ENCODE data around the gene MDM1.

DNA sequence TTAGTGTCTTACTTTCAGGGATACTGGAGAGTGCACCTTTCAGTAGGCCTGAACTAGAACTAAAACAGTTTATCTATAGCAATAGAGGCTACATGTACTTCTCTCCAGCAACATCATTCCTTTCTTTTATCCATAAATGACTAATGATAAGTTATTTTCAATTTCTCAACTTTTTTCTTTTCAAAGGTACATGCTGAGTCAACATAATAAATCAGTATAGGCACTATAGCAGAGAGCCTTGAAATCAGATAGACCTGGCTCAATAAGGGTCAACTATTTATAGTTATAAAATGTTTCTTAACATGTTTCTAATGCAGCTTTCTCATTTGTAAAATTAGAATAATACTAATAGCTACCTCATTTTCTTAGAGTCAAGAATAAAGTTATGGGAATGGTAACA lies 84.4 kb downstream of the MDM1 start:
- no peak for TF ChIP-seq POLR2AphosphoS5 (IDR thresholded peaks at IDR 0.05)
- TF ChIP-seq, protein P1, sequence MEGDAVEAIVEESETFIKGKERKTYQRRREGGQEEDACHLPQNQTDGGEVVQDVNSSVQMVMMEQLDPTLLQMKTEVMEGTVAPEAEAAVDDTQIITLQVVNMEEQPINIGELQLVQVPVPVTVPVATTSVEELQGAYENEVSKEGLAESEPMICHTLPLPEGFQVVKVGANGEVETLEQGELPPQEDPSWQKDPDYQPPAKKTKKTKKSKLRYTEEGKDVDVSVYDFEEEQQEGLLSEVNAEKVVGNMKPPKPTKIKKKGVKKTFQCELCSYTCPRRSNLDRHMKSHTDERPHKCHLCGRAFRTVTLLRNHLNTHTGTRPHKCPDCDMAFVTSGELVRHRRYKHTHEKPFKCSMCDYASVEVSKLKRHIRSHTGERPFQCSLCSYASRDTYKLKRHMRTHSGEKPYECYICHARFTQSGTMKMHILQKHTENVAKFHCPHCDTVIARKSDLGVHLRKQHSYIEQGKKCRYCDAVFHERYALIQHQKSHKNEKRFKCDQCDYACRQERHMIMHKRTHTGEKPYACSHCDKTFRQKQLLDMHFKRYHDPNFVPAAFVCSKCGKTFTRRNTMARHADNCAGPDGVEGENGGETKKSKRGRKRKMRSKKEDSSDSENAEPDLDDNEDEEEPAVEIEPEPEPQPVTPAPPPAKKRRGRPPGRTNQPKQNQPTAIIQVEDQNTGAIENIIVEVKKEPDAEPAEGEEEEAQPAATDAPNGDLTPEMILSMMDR (IDR thresholded peaks at IDR 0.05) = no peak
